Gastroesophageal sphincter (tissue), 4 donors: Measurements from ENCODE around the gene SIVA1. TPM values are rescaled to one million over a fixed set of nuclear protein-coding genes. Genes with fewer than 3 reads are reported as not detected.

Source experiments
- ATAC-seq: fragments of 150-250 bp; one replicate; pipeline ENCODE4 v1.9.1; 2016; ENCODE audit warnings: mild to moderate bottlenecking, moderate library complexity
- H3K27ac ChIP-seq, 4 donors: fragments of 200-600 bp; sonication (generic) in 3 of 4; 1 replicate in 3 of 4; 2 replicates in 1 of 4; pipeline ENCODE4 v1.5.1; 2016 to 2019
- H3K27me3 ChIP-seq: fragments of 200-600 bp; sonication (generic); one replicate; pipeline ENCODE4 v1.5.1; 2019
- H3K36me3 ChIP-seq, 2 donors: fragments of 200-600 bp; sonication (generic); one replicate each; pipeline ENCODE4 v1.5.1; 2019; ENCODE audit warnings: control low read depth in 1 of 2
- H3K4me1 ChIP-seq, 3 donors: fragments of 200-600 bp; sonication (generic); 1 replicate in 2 of 3; 2 replicates in 1 of 3; pipeline ENCODE4 v1.5.1; 2016 to 2019; ENCODE audit warnings: control low read depth in 2 of 3
- H3K4me3 ChIP-seq, 2 donors: fragments of 200-600 bp; sonication (generic); one replicate each; pipeline ENCODE4 v1.5.1; 2019; ENCODE audit warnings: mild to moderate bottlenecking in 1 of 2, moderate library complexity in 1 of 2
- H3K9me3 ChIP-seq, 3 donors: fragments of 200-600 bp; sonication (generic); one replicate each; pipeline ENCODE4 v1.5.1; 2017 to 2019; ENCODE audit warnings: control low read depth in 2 of 3
- EP300 ChIP-seq: sonication (generic); formaldehyde crosslinking; IDR thresholded peaks from one replicate; pipeline ENCODE4 v1.6.1; 2017; ENCODE audit warnings: antibody characterized with exemption, mild to moderate bottlenecking
- POLR2A ChIP-seq, 2 donors: fragments of 450-650 bp; IDR thresholded peaks; one replicate each; pipeline ENCODE4 v1.6.1; 2017; ENCODE audit warnings: antibody characterized with exemption in 2 of 2, mild to moderate bottlenecking in 2 of 2, moderate library complexity in 1 of 2
- POLR2AphosphoS5 ChIP-seq: sonication (generic); formaldehyde crosslinking; IDR thresholded peaks from one replicate; pipeline ENCODE4 v1.6.1; 2017; ENCODE audit warnings: antibody characterized with exemption
- WGBS, 2 donors: methylation state at CpG; one replicate each; pipeline ENCODE4 v1.1.5; 2018; ENCODE audit warnings: low coverage in 1 of 2; 5-methylcytosine and 5-hydroxymethylcytosine counted together
- total RNA-seq, 4 donors: library from RNA; depleted of rRNA; stranded (reverse); fragments of >200 nt; gene quantifications; one replicate each; pipeline ENCODE4 v1.1.0, GENCODE V29; 2016
- TF ChIP-seq, protein P1 (sequence below), 4 experiments: fragments of 200-600 bp in 2 of 4; fragments of 450-650 bp in 2 of 4; sonication (generic) in 1 of 4; IDR thresholded peaks; one replicate each; pipeline ENCODE4 v1.5.1; 2017 to 2019; ENCODE audit warnings: antibody characterized with exemption in 4 of 4, mild to moderate bottlenecking in 2 of 4, moderate library complexity in 2 of 4

Gene SIVA1
- total RNA-seq, 4 donors from 2014 or later = 188 to 513 (median 363) TPM

GRCh38 chr14:104765517-104765916 lies 12.6 kb downstream of the SIVA1 start:
- 78 to 92% methylated on average over 3 of the region's 3 CpGs for WGBS, 2 donors

DNA sequence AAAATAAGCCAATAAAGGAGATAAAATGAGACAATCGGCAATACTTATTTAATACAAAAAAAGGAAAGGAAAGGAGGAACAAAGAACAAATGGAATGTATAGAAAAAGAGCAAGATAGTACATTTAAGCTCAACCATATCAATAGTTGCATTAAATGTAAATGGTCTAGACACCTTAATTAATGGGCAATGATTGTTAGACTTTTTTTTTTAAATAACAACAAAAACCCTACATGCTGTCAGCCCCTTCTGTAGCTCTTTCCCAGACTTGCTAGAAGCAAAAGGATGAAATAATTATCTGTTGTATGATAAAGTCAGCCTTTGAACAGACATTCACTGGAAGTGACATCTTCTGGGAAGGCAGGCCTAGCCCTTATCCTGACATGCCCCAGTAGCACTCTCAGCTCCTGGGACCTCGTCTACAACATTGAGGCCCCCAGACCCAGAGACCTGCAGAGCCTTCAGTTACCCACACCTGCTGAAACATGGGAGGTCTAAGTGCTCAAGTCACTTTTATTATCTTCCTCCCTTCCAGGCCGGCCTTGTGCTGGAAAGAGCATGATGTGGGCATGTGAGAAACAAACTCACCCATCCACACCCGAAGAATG lies 13.4 kb downstream of the SIVA1 start:
- H3K36me3 ChIP-seq = peaks cover 0 to 36% of the 10 kb centered on the region in 2 donors
- H3K27me3 ChIP-seq = no peaks in the 10 kb centered on the region
- no peak for TF ChIP-seq POLR2A (IDR thresholded peaks at IDR 0.05)
- no peak overlapping the region for H3K27ac ChIP-seq
- no peaks in the 10 kb centered on the region for H3K9me3 ChIP-seq
- 73 to 93% methylated on average over 1 to 4 of the region's 4 CpGs for WGBS, 2 donors
- ATAC-seq = no peak
- no peak overlapping the region for H3K4me3 ChIP-seq
- peaks cover 0 to 13% (median 8%) of the 10 kb centered on the region in 3 donors for H3K4me1 ChIP-seq

More at GRCh38 chr14:104765517-104765916, 12.6 kb downstream of the SIVA1 start:
- H3K4me3 ChIP-seq = no peak overlapping the region
- H3K4me1 ChIP-seq = peaks cover 0 to 22% (median 8%) of the 10 kb centered on the region in 3 donors
- ATAC-seq = no peak
- TF ChIP-seq POLR2AphosphoS5 (no peak), EP300 (no peak), POLR2A (IDR thresholded peaks at IDR 0.05) (no peak)
- TF ChIP-seq, protein P1, sequence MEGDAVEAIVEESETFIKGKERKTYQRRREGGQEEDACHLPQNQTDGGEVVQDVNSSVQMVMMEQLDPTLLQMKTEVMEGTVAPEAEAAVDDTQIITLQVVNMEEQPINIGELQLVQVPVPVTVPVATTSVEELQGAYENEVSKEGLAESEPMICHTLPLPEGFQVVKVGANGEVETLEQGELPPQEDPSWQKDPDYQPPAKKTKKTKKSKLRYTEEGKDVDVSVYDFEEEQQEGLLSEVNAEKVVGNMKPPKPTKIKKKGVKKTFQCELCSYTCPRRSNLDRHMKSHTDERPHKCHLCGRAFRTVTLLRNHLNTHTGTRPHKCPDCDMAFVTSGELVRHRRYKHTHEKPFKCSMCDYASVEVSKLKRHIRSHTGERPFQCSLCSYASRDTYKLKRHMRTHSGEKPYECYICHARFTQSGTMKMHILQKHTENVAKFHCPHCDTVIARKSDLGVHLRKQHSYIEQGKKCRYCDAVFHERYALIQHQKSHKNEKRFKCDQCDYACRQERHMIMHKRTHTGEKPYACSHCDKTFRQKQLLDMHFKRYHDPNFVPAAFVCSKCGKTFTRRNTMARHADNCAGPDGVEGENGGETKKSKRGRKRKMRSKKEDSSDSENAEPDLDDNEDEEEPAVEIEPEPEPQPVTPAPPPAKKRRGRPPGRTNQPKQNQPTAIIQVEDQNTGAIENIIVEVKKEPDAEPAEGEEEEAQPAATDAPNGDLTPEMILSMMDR (IDR thresholded peaks at IDR 0.05) = no peak
- H3K36me3 ChIP-seq = peaks cover 0 to 36% of the 10 kb centered on the region in 2 donors
- no peaks in the 10 kb centered on the region for H3K9me3 ChIP-seq
- no peak overlapping the region for H3K27ac ChIP-seq
- H3K27me3 ChIP-seq = no peaks in the 10 kb centered on the region

- WGBS, 2 donors = 57 to 84% methylated on average over 3 to 10 of the region's 15 CpGs
- Histone ChIP-seq H3K27me3 (no peaks in the 10 kb centered on the region), H3K36me3 (peaks cover 0 to 36% of the 10 kb centered on the region in 2 donors), H3K4me3 (no peak overlapping the region), H3K27ac (no peak overlapping the region), H3K4me1 (peaks cover 0 to 13% (median 8%) of the 10 kb centered on the region in 3 donors), H3K9me3 (no peaks in the 10 kb centered on the region)
- no peak for TF ChIP-seq POLR2A (IDR thresholded peaks at IDR 0.05)
- no peak for ATAC-seq
Observed at GRCh38 chr14:104766863-104767633, 14.1 kb downstream of the SIVA1 start.

- Histone ChIP-seq H3K36me3 (peaks cover 0 to 36% of the 10 kb centered on the region in 2 donors), H3K9me3 (no peaks in the 10 kb centered on the region), H3K4me3 (no peak overlapping the region), H3K27ac (no peak overlapping the region), H3K27me3 (no peaks in the 10 kb centered on the region), H3K4me1 (peaks cover 0 to 13% (median 8%) of the 10 kb centered on the region in 3 donors)
- WGBS, 2 donors = 70% methylated on average over 2 of the region's 5 CpGs
- no peak for ATAC-seq
- no peak for TF ChIP-seq POLR2AphosphoS5
- TF ChIP-seq, protein P1 (IDR thresholded peaks at IDR 0.05) = no peak
- TF ChIP-seq EP300 = no peak
- no peak for TF ChIP-seq POLR2A (IDR thresholded peaks at IDR 0.05)
Observed at GRCh38 chr14:104767634-104767918, 14.6 kb downstream of the SIVA1 start.

DNA sequence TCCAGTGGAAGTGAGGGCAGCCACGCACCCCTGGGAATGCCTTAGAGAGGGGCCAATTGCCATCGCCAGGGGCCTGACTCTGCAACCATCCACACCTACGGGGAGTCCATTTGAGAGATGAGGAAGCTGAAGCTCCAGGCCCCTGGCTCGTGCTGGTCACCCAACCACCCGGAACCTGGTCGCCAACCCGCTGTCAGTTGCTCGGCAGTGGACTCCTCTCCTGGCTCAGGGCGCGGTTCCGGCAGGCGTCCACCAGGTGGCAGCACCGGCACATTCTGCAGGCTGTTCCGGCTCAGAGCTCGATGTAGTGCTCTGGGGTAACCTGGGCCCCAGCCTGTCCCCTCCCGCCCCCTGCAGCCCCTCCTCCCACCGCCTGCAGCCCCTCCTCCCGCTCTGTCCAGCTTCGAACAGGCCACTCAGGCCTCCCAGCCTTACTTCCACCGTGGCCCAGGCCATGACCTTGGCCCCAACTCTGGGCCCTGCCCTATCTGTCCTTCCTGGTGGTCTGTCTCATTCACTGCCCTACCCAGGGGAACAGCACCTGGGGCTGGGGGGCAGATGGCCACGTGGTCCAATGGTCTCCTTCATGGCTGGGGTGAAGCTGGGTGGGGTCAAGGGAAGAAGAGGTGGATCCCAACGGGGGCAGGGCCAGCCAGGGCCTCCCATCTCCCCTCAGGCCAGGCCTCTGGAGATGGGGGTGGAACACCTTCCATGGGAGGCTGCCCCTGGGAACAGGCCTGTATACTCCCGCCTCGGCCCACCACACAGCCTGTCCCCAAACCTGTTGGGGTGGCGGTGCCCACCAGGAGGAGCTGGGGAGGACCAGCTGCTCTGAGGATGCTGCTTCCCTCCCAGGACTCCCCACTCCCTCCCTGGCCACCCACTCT lies 15.7 kb downstream of the SIVA1 start:
- H3K27ac ChIP-seq = peak overlapping the region in 3 of 4 donors; percentile 56 to 62 (median 59)
- H3K4me3 ChIP-seq = no peak overlapping the region
- no peaks in the 10 kb centered on the region for H3K9me3 ChIP-seq
- peaks cover 0 to 13% (median 8%) of the 10 kb centered on the region in 3 donors for H3K4me1 ChIP-seq
- peaks cover 0 to 42% of the 10 kb centered on the region in 2 donors for H3K36me3 ChIP-seq
- TF ChIP-seq, protein P1 (IDR thresholded peaks at IDR 0.05) = peak in 3 of 4 experiments; percentile 91 to 99 (median 93)
- TF ChIP-seq EP300 = no peak
- peak; percentile 18 for TF ChIP-seq POLR2AphosphoS5
- H3K27me3 ChIP-seq = no peaks in the 10 kb centered on the region
- WGBS, 2 donors = 3% methylated on average over 10 of the region's 25 CpGs; no CpG with 5 or more reads in 1 of the 2 donors
- ATAC-seq = peak; percentile 90
